HG02981 (cell line): ENCODE measurements around the gene SPATA31A6.
"Not testable (repeated sequence)": the region's sequence is repeated elsewhere in the genome, so short reads cannot be mapped to it uniquely, and the experiment has no call there.

Experiments used
- ATAC-seq: cut with Tn5 transposase; IDR thresholded peaks from one replicate; pipeline ENCODE4 v1.9.1; 2021; ENCODE audit warnings: mild to moderate bottlenecking, moderate library complexity; ENCODE audit not compliant: unreplicated experiment

SPATA31A6 gene

GRCh38 chr9:42183359-42183758, at the start of gene SPATA31A6:
SPATA31A6 (plus strand) TSS chr9:42183659; CDS start chr9:42183688, 29 bp downstream.
- ATAC-seq: not testable (repeated sequence)

GRCh38 chr9:42160299-42160698, 23.2 kb upstream of the SPATA31A6 start:
- ATAC-seq: not testable (repeated sequence)

GRCh38 chr9:42219861-42220260, 36.4 kb downstream of the SPATA31A6 start:
- not testable (repeated sequence) for ATAC-seq

- ATAC-seq: not testable (repeated sequence)
Observed at GRCh38 chr9:42223230-42223629, 39.8 kb downstream of the SPATA31A6 start.

- not testable (repeated sequence) for ATAC-seq
Observed at GRCh38 chr9:42233031-42233430, 49.6 kb downstream of the SPATA31A6 start.

GRCh38 chr9:42234610-42235009, 51.2 kb downstream of the SPATA31A6 start:
- ATAC-seq: not testable (repeated sequence)

GRCh38 chr9:42235352-42235991, 52.0 kb downstream of the SPATA31A6 start:
- not testable (repeated sequence) for ATAC-seq

GRCh38 chr9:42236097-42236496, 52.6 kb downstream of the SPATA31A6 start:
- not testable (repeated sequence) for ATAC-seq

GRCh38 chr9:42237381-42237780, 53.9 kb downstream of the SPATA31A6 start:
- ATAC-seq: not testable (repeated sequence)

GRCh38 chr9:42238862-42239261, 55.4 kb downstream of the SPATA31A6 start:
- ATAC-seq: not testable (repeated sequence)
